ENCODE results near the gene RPRD1A.

DNA sequence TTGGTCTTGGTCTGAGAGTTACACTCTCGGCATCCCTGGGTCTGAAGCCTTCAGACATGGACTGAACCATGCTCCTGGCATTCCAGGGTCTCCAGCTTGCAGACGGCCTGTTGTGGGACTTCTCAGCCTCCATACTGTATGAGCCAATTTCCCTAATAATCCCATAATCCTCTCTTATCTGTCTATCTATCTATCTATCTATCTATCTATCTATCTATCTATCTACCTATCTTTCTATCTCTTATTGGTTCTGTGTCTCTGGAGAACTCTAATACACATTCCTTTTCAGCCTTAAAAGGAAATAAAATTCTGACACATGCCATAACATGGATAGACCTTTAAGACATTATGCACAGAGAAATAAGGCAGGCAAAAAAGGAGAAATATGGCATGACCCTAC lies 37.4 kb upstream of the RPRD1A start:
- TF ChIP-seq CTCF (IDR thresholded peaks at IDR 0.05; ENCODE audit: insufficient read depth, low read length) (no peak), POLR2AphosphoS5 (IDR thresholded peaks at IDR 0.05; ENCODE audit: low read depth) (no peak)
- TF ChIP-seq, protein P1, sequence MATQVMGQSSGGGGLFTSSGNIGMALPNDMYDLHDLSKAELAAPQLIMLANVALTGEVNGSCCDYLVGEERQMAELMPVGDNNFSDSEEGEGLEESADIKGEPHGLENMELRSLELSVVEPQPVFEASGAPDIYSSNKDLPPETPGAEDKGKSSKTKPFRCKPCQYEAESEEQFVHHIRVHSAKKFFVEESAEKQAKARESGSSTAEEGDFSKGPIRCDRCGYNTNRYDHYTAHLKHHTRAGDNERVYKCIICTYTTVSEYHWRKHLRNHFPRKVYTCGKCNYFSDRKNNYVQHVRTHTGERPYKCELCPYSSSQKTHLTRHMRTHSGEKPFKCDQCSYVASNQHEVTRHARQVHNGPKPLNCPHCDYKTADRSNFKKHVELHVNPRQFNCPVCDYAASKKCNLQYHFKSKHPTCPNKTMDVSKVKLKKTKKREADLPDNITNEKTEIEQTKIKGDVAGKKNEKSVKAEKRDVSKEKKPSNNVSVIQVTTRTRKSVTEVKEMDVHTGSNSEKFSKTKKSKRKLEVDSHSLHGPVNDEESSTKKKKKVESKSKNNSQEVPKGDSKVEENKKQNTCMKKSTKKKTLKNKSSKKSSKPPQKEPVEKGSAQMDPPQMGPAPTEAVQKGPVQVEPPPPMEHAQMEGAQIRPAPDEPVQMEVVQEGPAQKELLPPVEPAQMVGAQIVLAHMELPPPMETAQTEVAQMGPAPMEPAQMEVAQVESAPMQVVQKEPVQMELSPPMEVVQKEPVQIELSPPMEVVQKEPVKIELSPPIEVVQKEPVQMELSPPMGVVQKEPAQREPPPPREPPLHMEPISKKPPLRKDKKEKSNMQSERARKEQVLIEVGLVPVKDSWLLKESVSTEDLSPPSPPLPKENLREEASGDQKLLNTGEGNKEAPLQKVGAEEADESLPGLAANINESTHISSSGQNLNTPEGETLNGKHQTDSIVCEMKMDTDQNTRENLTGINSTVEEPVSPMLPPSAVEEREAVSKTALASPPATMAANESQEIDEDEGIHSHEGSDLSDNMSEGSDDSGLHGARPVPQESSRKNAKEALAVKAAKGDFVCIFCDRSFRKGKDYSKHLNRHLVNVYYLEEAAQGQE (IDR thresholded peaks at IDR 0.05; ENCODE audit: insufficient replicate concordance, low read depth), result no peak

Measured in HL-60 (cell line).